Psoas muscle (tissue), 8 donors: Measurements from ENCODE around the gene MAN1B1. TPM values are rescaled to one million over a fixed set of nuclear protein-coding genes. Genes with fewer than 3 reads are reported as not detected.
A peak's percentile ranks its signal among the peaks of the same experiment; 100 is the strongest.

Source experiments
- ATAC-seq, 4 donors: fragments of 200-7000 bp; cut with Tn5 transposase; one replicate each; pipeline ENCODE4 v1.9.1; 2020; ENCODE audit warnings: moderate library complexity in 3 of 4, mild to moderate bottlenecking in 2 of 4
- DNase-seq, 2 donors: peaks; one replicate each; pipeline ENCODE4 v3.0.0-alpha.2; 2020
- H3K27ac ChIP-seq: fragments of 200-600 bp; one replicate; pipeline ENCODE4 v1.8.0; 2022
- H3K27me3 ChIP-seq, 3 donors: fragments of 200-600 bp in 1 of 3; one replicate each; pipeline versions ENCODE4 v1.6.1 to v1.8.0; 2013 to 2022; ENCODE audit warnings: low read length in 2 of 3, mild to moderate bottlenecking in 2 of 3, moderate library complexity in 1 of 3; ENCODE audit not compliant: insufficient read depth in 3 of 3
- H3K36me3 ChIP-seq, 2 donors: fragments of 200-600 bp in 1 of 2; one replicate each; pipeline versions ENCODE4 v1.6.1 to v1.8.0; 2013 to 2022; ENCODE audit warnings: low read depth in 1 of 2, mild to moderate bottlenecking in 1 of 2, moderate library complexity in 1 of 2; ENCODE audit not compliant: insufficient read depth in 1 of 2
- H3K4me1 ChIP-seq: fragments of 200-600 bp; one replicate; pipeline ENCODE4 v1.8.0; 2022
- H3K4me3 ChIP-seq: fragments of 200-600 bp; one replicate; pipeline ENCODE4 v1.8.0; 2022; ENCODE audit warnings: mild to moderate bottlenecking
- H3K9me3 ChIP-seq: fragments of 200-600 bp; one replicate; pipeline ENCODE4 v1.8.0; 2022
- WGBS, 3 donors: extraction: QIAGEN DNeasy Blood & Tissue Kit; methylation state at CpG; one replicate each; pipeline versions ENCODE4 v1.1.6 to v1.1.7; 2013; 5-methylcytosine and 5-hydroxymethylcytosine counted together
- intact Hi-C, 2 donors: fragments of 100-400 bp; cut with DNase I; formaldehyde crosslinking; loops; one replicate each; pipeline versions ENCODE4 v1.11.0 to v1.14.2; 2022
- polyA plus RNA-seq, 3 donors: library from polyadenylated mRNA; stranded (reverse); fragments of 200-250 nt; gene quantifications; one replicate each; pipeline ENCODE4 v1.2.3, GENCODE V29; 2013
- total RNA-seq, 4 donors: library from RNA; stranded (reverse); fragmentation: NEBNext Ultra II Directional in 2 of 4; extraction: Animal tissue kit (Norgen Biotek cat#: 25700) in 2 of 4; gene quantifications; one replicate each; pipeline versions ENCODE4 v1.2.1 to v1.2.4, GENCODE V29; 2021 to 2023
- TF ChIP-seq, protein P1 (sequence below): fragments of 200-600 bp; IDR thresholded peaks from one replicate; pipeline ENCODE4 v1.8.0; 2022; ENCODE audit warnings: antibody characterized with exemption
- donor health status: healthy with polysubstance abuse.
- donor health status: DM: no; HTN: no; CAD: no; lungs with moderate emphysema.
- donor health status: Bipolar disorder and iron deficiency.
- donor health status: healthy.
- donor health status: DM: yes; HTN: yes; CAD: no.
- donor health status: DM: no; HTN: no; CAD: no.
- donor health status: DM: no; HTN: no; CAD: no.
- donor health status: DM: yes; HTN: yes; CAD: no.

The MAN1B1 gene
- total and polyA plus RNA-seq, 7 donors: 13.1 to 24.4 (median 14.6) TPM

- Histone ChIP-seq H3K36me3 (peaks cover 0 to 9% of the 10 kb centered on the region in 2 donors), H3K27me3 (peaks cover 0 to 4% (median 0%) of the 10 kb centered on the region in 3 donors), H3K4me3 (peak within 1 kb of the TSS; percentile 66), H3K4me1 (peaks cover 11% of the 10 kb centered on the region), H3K9me3 (no peaks in the 10 kb centered on the region), H3K27ac (no peak within 1 kb of the TSS)
- TF ChIP-seq, protein P1, sequence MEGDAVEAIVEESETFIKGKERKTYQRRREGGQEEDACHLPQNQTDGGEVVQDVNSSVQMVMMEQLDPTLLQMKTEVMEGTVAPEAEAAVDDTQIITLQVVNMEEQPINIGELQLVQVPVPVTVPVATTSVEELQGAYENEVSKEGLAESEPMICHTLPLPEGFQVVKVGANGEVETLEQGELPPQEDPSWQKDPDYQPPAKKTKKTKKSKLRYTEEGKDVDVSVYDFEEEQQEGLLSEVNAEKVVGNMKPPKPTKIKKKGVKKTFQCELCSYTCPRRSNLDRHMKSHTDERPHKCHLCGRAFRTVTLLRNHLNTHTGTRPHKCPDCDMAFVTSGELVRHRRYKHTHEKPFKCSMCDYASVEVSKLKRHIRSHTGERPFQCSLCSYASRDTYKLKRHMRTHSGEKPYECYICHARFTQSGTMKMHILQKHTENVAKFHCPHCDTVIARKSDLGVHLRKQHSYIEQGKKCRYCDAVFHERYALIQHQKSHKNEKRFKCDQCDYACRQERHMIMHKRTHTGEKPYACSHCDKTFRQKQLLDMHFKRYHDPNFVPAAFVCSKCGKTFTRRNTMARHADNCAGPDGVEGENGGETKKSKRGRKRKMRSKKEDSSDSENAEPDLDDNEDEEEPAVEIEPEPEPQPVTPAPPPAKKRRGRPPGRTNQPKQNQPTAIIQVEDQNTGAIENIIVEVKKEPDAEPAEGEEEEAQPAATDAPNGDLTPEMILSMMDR: no peak
- ATAC-seq (peak; percentile 41 to 71 (median 59)), DNase-seq (peak; percentile 83)
- 2 to 4% (median 4%) methylated on average over 34 to 84 of the region's 87 CpGs for WGBS, 3 donors
- intact Hi-C loops: no loop called here
Observed at GRCh38 chr9:137077010-137077747, 9.6 kb upstream of the MAN1B1 start, which contains the start of gene UAP1L1. UAP1L1 (plus strand) TSS chr9:137077517; CDS start chr9:137077533, 16 bp downstream.

DNA sequence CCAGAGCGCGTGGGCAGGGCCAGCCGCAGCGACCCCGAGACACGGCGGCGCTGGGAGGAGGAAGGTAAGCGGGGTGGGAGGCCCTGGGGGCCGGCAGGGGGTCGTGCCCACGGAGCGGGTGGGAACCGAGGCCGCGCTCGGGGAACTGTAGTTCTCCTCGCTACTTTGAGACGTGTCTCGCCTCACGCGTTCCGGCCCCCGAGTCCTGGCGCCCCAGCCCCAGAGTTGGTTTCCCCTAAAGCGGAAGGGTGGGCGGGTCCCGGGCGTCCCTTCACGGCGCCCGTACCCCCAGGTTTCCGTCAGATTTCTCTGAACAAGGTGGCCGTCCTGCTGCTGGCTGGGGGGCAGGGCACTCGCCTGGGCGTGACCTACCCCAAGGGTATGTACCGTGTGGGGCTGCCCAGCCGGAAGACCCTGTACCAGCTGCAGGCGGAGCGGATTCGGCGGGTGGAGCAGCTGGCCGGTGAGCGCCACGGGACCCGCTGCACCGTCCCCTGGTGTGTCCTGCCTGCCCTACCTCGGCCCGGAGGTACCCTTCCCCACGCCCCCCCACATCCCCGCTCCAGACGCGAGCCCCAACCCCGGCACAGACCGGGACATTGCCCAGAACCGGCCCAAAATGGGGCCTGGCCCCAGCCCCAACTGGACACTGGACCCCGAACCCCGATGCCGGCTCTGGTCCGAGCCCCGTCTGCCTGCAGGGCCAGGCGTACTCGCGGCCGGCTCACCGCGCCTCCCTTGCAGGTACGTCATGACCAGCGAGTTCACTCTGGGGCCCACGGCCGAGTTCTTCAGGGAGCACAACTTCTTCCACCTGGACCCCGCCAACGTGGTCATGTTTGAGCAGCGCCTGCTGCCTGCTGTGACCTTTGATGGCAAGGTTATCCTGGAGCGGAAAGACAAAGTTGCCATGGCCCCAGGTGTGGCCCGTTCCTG lies 8.8 kb upstream of the MAN1B1 start:
- H3K4me3 ChIP-seq: peak overlapping the region; percentile 66
- WGBS, 3 donors: 17 to 28% (median 23%) methylated on average over 57 to 76 of the region's 76 CpGs
- no peaks in the 10 kb centered on the region for H3K9me3 ChIP-seq
- DNase-seq: peak in 1 of 2 donors; percentile 56
- H3K27me3 ChIP-seq: peaks cover 0 to 4% (median 0%) of the 10 kb centered on the region in 3 donors
- H3K27ac ChIP-seq: no peak overlapping the region
- peak in 1 of 4 donors; percentile 19 for ATAC-seq
- peaks cover 0 to 9% of the 10 kb centered on the region in 2 donors for H3K36me3 ChIP-seq
- H3K4me1 ChIP-seq: peaks cover 11% of the 10 kb centered on the region
- intact Hi-C loops: no loop called here
- TF ChIP-seq, protein P1: no peak

GRCh38 chr9:137078701-137079400 lies 7.9 kb upstream of the MAN1B1 start:
- H3K4me1 ChIP-seq: peaks cover 11% of the 10 kb centered on the region
- peaks cover 0 to 4% (median 0%) of the 10 kb centered on the region in 3 donors for H3K27me3 ChIP-seq
- ATAC-seq: no peak
- no peaks in the 10 kb centered on the region for H3K9me3 ChIP-seq
- TF ChIP-seq, protein P1: no peak
- intact Hi-C loops: no loop called here
- no peak overlapping the region for H3K27ac ChIP-seq
- H3K36me3 ChIP-seq: peaks cover 0 to 9% of the 10 kb centered on the region in 2 donors
- no peak for DNase-seq
- WGBS, 3 donors: 55 to 73% (median 68%) methylated on average over 50 to 51 of the region's 51 CpGs
- no peak overlapping the region for H3K4me3 ChIP-seq

DNA sequence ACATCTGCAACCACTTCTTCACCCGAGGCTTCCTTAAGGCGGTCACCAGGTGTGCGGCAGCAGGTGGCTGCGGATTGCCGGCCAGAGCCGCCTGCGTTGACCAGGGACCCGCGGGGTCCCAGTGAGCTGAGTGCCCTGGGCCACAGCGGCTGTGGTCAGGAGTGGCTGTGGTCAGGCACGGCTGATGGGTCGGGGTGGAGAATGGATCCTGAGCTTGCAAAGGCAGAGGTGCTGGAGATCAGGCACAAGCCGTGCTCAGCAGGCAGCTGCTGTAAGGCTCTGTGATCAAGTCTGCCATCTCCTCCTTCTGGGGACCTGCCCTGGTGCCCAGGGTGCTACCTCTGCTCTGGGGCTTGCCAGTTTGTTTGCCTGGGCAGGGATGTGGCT lies 7.4 kb upstream of the MAN1B1 start:
- TF ChIP-seq, protein P1: no peak
- 82 to 87% (median 87%) methylated on average over 13 of the region's 13 CpGs for WGBS, 3 donors
- DNase-seq (no peak), ATAC-seq (no peak)
- intact Hi-C loops: no loop called here
- Histone ChIP-seq H3K27me3 (peaks cover 0 to 4% (median 0%) of the 10 kb centered on the region in 3 donors), H3K4me3 (no peak overlapping the region), H3K4me1 (peaks cover 11% of the 10 kb centered on the region), H3K36me3 (peaks cover 0 to 9% of the 10 kb centered on the region in 2 donors), H3K27ac (no peak overlapping the region), H3K9me3 (no peaks in the 10 kb centered on the region)
